OCI-LY3 (cell line): ENCODE measurements around the gene TIMM17A.
A peak's percentile ranks its signal among the peaks of the same experiment; 100 is the strongest.

Experiments used
- EZH2phosphoT487 ChIP-seq: fragments of 200-600 bp; shearing (Covaris generic); IDR thresholded peaks from 2 replicates; pipeline ENCODE4 v1.6.1; 2018; ENCODE audit warnings: antibody characterized with exemption, mixed run types, low read depth
- TF ChIP-seq, protein P1 (sequence below): fragments of 200-600, 300-600 bp; sonication (generic); IDR thresholded peaks from 2 replicates; pipeline ENCODE4 v1.5.1; 2014; ENCODE audit warnings: antibody characterized with exemption, low read length, low read depth

GRCh38 chr1:202005958-202006357 is 50.7 kb downstream of the TIMM17A start:
- TF ChIP-seq, protein P1, sequence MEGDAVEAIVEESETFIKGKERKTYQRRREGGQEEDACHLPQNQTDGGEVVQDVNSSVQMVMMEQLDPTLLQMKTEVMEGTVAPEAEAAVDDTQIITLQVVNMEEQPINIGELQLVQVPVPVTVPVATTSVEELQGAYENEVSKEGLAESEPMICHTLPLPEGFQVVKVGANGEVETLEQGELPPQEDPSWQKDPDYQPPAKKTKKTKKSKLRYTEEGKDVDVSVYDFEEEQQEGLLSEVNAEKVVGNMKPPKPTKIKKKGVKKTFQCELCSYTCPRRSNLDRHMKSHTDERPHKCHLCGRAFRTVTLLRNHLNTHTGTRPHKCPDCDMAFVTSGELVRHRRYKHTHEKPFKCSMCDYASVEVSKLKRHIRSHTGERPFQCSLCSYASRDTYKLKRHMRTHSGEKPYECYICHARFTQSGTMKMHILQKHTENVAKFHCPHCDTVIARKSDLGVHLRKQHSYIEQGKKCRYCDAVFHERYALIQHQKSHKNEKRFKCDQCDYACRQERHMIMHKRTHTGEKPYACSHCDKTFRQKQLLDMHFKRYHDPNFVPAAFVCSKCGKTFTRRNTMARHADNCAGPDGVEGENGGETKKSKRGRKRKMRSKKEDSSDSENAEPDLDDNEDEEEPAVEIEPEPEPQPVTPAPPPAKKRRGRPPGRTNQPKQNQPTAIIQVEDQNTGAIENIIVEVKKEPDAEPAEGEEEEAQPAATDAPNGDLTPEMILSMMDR, result peak; percentile 42; the same call in 1 of the 2 replicates
- no peak for TF ChIP-seq EZH2phosphoT487
